ENCODE measurements around the gene RABGAP1L.
"Not testable (repeated sequence)": the region's sequence is repeated elsewhere in the genome, so short reads cannot be mapped to it uniquely, and the experiment has no call there.

Gene RABGAP1L

DNA sequence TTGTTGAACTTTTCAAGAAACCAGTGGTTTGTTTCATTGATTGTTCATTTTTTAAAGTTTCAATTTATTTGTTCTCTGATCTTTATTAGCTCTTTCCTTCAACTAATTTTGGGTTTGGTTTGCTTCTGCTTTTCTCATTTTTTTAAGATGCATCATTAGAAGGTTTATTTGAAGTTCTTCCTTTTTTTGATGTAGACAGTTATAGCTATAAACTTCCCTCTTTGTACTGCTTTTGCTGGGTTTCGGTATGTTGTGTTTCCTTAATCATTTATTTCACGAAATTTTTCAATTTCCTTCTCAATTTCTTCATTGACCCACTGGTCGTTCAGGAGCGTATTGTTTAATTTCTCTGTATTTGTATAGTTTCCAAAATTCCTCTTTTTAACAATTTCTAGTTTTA, 155.1 kb downstream of the RABGAP1L start:
- DNase-seq, result no peak

DNA sequence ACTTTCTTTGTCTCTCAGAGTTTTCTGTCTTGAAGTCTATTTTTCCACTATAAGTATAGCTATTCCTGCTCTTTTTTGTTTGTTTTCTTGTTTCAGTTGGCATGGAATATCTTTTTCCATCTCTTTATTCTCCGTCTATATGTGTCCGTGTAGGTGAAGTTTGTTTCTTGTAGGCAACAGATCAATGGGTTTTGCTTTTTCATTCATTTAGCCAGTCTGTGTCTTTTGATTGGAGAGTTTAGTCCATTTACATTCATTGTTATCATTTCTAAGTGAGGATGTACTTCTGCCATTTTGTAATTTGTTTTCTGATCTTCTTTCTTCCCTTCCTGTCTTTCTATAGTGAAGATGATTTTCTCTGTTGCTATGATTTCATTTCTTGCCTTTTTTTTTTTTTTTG, 155.9 kb downstream of the RABGAP1L start:
- DNase-seq, result no peak

DNA sequence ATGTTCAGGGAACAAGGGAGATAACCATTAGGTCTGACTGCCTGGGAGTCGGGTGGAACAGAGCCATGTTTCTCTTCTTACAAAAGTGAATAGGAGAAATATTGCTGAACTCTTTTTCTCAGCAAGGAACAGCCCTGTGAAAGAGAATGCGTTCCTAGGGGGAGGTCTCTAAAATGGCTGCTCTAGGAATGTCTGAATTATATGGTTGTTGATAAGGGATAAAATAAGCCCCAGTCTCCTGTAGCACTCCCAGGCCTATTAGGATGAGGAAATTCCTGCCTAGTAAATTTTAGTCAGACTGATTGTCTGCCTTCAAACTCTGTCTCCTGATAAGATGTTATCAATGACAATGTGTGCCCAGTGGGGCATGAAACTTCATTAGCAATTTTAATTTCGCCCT, 161.6 kb downstream of the RABGAP1L start:
- DNase-seq, result not testable (repeated sequence)

DNA sequence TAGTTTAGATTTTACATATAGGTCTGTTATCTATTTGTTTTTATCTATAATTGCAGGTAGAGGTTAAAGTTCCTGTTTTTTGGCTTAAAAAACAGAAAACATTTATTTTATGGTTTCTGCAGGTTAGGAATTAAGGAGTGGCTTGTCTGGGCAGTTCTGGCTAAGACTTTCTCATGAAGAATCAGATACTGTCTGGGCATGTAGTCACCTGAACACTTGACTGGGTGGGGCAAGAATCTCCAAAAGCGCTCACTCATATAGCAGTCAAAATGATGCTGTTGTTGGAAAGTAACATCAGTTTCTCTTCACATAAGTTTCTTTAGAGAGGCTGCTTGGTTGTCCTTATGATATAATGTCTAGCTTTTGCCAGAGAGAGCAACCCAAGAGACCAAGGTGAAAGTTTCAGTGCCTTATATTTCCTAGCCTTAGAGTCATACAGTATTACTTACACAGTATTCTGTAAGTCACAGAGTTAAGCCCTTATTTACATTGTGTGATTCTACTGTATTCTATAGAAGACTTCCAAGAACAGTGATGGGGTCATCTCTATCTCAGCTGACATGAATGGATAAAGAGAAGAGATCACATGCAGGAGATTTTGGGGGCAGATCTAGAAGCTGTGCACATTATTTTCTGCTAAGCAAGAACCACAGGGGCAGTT, 163.0 kb downstream of the RABGAP1L start:
- no peak for DNase-seq

DNA sequence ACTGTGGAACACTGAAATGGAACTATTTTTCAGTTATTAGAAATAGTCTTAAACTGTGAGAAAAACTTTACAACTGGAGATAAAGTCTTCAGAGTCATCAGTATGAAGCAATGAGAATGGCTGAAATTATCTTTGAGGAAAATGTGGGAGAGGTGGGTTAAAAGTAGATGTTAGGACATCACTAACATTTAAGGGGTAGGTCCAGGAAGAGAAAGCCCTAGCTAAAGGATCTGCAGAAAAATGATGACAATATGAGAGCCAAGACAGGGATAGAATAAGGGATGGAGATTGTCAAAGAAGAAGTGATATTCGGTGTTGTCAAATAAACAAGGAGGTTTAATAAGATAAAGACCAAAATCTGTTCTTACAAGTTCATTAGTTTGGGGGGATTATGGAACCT, 165.2 kb downstream of the RABGAP1L start:
- DNase-seq, result no peak

DNA sequence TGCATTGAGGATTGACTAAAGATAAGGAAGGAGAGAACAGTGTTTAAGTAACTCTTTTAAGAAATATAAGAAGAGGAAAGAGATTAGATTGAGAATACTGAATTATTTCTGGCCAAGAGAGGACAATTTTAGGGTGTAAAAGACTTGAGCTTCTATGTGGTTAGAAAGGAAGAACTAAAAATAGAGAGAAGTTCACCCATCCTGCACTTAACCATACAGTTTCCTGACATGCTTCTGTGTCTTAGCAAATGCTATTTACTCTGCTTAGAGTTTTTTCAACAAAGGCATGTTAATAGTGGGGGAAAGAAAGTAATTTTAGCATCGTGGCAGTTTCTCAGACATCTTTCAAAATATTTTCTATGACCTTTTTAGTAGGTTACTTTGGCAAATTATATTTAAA, 165.6 kb downstream of the RABGAP1L start:
- no peak for DNase-seq

DNA sequence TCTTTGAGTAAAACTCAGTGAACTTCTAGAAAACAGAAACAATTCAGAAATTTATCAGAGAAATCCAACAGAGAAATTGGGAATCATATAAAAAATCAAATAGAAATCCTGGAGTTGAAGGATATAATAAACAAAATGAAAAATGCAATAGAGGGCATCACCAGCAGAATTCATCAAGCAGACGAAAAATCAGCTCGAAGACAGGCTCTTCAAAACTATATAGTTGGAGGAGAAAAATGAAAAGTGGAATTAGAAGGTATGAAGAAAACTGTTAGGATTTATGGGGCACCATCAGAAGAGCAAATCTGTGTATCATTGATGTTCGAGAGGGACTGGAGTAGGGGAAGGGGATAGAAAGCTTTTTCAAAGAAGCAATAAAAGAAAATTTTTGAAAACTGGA, 167.0 kb downstream of the RABGAP1L start:
- DNase-seq, result no peak

DNA sequence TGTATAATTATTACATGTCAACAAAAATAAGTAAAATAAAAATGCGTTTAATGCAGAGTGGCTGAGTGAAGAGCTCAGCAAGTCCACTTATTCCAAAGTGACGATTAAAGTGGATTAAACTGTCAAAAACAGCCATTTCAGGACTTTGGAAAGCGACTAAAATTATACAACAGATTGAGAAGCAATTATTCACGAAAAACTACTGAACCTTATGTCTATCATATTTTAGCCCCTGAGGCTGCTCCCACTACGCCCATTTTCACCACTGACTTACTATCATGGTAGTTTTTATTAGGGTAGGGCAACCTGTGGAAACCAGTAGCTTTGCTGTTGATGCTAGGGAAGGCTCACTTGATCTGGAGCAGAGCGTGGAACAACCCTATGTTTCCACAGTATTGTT, 174.1 kb downstream of the RABGAP1L start:
- DNase-seq, result no peak

DNA sequence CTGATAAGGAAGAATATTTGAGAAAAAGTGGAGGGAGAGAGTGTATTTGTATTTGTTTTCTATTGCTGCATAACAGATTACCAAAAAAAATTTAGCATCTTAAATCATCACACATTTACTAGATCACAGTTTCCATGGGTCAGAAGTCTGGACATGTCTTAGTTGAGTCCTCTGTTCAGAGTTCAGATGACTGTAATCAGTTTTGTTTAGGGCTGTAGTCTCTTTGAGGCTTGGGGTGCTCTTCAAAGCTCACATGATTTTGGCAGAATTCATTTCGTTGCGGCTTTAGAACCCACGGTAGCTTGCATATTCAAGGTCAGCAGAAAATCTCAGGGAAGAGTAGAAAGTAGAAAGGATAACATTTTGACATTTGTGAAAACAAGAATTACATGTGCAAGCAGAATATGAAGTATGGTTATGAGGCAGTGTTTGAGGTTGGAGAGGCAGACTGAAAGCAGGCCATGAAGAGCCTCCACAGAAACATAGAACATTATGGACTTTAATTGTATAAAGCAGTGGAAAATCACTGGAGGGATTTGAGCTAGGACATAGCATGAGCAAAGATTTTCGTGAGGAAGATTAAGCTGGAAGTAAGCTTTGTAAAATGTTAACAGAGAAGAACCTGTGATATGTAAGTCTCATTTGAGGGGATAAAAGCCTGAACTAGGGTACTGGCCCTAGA, 177.8 kb downstream of the RABGAP1L start:
- DNase-seq, result peak; percentile 5

DNA sequence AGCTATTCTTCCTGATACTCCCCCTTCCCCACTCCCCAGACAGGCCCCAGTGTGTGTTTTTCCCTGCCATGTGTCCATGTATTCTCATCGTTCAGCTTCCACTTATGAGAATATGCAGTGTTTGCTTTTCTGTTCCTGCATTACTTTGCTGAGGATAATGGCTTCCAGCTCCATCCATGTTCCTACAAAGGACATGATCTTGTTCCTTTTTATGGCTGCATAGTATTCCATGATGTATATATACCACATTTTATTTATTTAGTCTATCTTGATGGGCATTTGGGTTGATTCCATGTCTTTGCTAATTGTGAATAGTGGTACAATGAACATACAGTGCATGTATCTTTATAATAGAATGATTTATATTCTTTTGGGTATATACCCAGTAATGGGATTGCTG, 181.1 kb downstream of the RABGAP1L start:
- DNase-seq, result not testable (repeated sequence)

DNA sequence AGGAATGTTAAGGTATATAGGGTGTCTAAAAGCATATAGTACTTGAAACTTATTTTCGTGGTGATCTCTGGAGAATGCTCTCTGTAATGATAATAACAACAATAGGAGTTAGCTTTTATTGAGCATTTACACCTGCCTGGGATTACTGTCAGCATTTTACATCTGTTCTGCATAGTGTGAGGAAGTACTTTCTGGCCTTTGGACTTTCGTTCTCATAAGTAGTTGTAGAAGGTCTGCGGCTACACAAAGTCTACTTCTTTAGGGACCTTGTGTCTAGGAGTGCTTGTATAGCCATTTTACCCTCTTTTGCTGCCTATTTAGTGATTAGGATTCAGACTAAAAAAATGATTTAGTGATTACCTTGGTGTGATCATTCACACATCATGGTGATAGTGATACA, 184.8 kb downstream of the RABGAP1L start:
- DNase-seq, result no peak

DNA sequence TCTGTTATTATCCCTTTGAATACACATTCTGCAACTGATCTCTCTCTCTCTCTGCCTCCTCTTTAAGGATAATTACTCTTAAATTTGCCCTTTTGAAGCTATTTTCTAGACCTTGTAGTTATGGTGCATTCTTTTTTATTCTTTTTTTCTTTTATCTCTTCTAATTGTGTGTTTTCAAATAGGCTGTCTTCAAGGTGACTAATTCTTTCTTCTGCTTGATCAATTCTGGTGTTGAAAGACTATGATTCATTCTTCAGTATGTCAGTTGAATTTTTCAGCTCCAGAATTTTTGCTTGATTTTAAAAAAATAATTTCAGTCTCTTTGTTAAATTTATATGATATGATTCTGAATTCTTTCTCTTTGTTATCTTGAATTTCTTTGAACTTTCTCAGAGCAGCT, 192.8 kb downstream of the RABGAP1L start:
- no peak for DNase-seq

DNA sequence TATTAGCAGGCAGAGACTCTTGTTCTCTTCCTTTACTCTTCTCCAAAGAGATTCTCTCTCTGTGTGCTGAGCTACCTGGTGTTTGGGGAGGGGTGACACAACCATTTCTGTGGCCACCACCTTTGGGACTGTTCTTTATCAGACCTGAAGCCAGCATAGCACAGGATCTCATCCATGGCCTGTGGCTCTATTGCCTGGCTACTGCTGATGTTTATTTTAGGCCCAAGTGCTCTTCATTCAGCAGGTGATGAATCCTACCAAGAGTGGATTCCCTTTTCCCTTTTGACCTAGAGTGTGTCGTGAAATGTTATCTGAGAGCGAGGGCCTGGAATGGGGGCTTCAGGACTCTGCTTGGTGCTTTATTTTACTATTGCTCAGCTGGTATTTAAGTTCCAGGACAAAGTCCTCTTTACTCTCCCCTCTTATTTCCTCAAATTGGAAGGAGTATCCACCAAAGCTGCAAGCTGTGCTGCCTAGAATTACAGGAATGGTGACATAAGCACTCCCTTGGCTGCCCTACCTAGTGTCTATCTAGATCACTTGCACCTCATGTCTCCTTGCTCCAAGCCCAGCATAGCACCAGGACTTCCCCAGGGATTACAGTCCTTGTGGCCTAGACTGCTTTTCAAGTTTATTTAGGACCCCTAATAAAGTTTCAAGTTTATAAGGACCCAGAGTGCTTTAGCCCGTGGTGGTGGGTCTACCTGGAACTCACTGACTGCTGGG, 193.7 kb downstream of the RABGAP1L start:
- no peak for DNase-seq

DNA sequence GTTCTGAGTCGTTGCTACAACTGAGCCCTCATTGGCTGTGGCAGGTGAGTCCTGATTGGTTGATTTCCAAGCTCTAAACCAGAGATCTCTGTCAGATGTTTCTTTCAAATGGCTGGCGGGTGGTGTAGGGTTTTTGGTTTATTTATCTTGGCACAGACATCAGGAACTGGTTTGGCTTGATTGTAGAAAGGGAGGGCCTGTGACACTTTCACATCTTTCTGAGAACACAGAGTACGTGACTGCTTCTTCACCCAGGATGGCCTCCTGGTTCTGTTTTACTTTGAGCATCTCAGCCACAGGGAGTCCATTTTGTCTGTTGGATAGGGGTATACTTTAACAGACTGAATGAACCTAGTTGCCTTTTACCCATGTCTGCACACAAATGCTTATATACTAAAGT, 199.0 kb downstream of the RABGAP1L start:
- no peak for DNase-seq

DNA sequence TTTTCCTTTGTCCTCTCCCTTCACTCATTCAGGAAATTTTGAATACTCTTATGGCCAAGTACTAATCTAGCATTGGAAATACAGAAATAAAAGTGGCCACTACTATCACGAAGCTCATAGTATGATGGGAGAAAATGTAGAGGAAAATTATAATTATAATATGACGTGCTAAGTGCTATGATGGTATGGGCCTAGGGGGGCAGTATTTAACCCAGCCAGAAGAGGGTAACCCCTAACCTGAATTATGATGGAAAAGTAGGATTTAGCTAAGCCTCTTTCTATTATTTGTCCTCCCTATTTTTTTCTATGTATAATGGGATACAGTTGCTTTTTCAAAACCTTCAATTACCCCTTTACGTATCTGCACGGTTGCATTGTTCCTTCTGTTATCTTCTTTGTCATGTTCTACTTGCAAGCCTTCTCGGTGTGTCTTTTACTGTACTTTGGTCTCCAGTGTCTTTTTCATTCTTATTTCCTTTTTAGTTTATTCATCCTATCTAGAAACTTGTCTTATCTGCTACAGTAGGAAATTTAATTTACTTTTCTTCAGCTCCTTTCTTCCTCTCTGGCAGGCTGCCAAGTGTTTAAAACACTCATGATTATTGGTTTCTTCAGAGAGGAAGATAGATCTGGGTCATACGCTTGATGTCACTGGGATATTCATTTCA, 199.6 kb downstream of the RABGAP1L start:
- no peak for DNase-seq

DNA sequence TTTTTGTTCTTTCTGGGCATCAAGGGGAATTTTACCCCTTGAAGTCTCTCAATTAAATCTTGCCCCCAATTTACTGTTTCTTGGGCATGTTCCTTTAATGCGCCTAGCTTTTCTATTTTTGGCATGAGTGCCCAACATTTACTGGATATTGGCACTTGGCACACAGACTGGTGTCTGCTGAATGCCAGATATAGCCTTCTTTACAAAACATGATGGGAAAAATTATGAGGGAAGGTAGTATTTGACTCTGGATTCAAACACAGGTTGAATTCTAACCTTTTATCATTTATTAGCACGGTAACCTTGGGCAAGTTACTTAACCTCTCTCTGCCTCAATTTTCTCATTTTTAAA, 200.1 kb downstream of the RABGAP1L start:
- no peak for DNase-seq

DNA sequence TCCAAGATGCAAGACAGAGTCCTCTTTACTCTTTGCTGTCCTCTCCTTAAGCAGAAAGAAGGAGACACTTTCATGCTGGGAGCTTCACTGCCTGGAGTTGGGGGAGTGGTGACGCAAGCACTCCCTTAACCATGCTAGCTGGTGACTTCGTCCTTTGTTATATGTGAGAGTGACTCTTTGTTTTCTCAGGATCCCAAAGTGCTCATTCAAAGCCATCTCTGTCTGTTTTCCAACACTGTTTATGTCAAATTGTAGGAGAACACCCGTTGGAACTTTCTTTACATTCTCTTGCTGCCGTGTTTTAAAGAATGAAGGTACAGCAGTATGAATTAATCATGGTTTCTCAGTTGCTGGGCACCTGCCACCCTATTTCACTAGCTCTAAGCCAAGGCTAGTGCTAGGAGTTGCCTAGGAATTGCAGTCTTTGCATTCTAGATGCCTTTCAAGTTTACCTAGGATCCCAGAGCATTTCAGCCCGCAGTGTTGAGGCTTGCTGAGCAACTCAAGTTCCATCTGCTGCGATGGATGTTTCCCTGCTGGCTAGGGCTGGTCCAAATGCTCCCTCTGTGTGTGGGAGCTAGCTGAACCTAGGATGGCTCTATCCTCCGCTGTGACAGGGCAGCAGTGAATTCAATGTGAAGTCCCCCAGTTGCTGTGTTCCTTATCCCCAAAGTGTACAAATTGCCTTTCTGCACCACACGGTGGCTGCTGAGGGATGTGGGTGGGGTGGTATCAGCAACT, 205.8 kb downstream of the RABGAP1L start:
- peak; percentile 72 for DNase-seq

DNA sequence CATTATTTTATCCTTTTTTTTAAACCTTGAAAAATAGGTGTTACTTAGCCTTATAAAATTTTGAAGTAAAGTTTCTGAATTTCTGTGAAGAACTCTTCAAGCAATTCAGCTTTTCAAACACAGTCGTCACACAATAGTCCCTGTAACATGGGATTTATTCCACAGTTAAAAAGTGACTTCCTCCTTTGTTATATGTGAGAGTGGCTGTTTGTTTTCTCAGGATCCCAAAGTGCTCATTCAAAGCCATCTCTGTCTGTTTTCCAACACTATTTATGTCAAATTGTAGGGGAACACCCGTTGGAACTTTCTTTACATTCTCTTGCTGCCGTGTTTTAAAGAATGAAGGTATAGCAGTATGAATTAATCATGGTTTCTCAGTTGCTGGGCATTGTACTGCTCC, 207.6 kb downstream of the RABGAP1L start:
- no peak for DNase-seq

DNA sequence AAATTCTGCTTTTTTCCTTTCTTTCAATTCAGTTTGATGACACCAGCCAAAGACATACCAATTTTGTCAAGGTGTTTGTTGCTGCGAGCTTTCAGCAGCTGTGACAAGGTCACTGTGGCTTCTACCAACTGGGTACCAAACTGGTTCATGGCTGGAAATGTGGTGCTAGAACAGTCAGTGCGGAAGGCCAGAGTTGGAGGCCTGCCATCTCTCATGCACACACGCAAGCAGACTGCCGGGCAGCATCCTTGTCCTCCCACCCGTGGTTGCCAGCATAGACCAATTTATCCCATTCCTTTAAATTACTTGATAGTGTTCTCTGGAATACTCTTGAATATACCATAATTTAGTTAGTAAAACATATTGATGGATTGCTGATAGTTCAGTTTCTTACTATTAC, 208.6 kb downstream of the RABGAP1L start:
- no peak for DNase-seq

DNA sequence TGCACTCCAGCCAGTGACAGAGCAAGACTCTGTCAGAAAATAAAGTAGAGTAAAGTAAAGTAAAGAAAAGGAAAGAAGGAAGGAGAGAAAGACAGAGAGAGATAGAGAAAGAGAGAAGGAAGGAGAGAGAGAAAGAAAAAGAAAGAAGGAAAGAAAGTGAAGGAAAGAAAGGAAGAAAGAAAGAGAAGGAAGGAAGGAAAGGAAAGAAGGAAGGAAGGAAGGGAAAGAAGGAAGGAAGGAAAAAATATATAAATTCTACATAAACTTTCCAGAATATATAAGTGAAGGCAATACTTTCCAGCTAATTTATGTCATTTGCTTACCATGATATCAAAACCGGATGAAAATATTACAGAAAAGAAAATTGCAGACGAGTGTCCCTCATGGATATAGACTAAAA, 216.7 kb downstream of the RABGAP1L start:
- no peak for DNase-seq

DNA sequence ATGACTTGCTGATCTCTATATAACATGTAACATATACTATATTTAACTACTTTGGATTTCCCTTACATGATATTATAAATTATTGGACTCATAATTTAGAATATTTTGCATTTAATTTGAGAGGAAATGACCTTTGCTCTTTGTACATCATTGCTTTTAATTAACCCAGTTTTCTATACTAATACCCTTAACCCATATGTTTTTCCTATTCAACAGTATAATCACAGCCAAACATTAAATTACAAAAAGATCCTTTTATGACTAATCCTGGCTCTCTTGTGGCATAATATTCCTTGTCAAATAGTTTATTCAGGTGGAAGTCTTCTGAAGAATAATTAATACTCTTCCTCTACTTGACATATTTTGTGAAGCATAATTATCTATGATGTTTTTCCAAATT, 232.4 kb downstream of the RABGAP1L start:
- DNase-seq, result no peak

DNA sequence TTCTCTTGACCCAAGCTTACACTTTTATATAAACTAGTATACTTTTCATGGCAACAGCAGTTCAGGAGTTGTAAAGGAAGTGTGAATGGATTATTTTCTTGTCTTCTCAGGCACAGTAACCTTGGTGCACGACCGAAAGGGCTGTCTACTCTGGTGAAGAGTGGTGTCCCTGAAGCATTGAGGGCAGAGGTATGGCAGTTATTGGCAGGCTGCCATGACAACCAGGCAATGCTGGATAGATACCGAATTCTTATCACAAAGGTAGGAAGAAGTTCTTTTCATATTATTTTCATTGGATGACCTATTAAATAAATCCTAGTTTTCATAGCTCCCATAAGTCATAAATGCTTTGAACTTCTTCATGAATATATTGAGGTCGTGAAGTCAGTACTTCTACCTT, 234.6 kb downstream of the RABGAP1L start:
- DNase-seq, result no peak

DNA sequence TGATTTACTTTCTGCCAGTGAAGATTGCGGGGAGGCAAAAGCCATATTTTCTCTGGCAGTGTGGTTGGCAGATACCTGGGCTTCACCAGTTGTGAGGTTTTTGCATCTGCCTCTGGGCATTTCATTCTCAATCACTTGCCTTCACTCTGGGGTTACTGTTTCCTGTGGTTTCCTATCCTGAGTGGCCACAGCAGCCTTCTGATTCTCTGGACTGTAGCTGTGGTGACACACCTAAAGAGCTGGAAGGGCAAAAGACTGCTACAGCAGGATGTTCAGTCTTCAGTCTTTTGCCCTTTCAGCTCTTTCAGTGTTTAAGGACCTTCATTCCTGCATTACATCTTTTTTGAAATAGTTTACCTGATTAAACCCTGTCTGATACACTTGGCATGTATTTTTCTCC, 237.9 kb downstream of the RABGAP1L start:
- no peak for DNase-seq
